H1 (cell line): ENCODE data around the gene LRBA. TPM values are rescaled to one million over a fixed set of nuclear protein-coding genes. Genes with fewer than 3 reads are reported as not detected.

ENCODE experiments used
- EZH2 ChIP-seq: fragments of 200-600 bp; sonication (generic); IDR thresholded peaks from 2 replicates; pipeline ENCODE4 v1.7.1; 2012; ENCODE audit warnings: low read depth, mild to moderate bottlenecking, moderate library complexity, low read length, inconsistent platforms; ENCODE audit not compliant: severe bottlenecking
- GTF2F1 ChIP-seq: IDR thresholded peaks from 2 replicates; pipeline ENCODE4 v1.6.1; 2012; ENCODE audit warnings: low read depth, low read length, improper control_type of control experiment, borderline replicate concordance
- POLR2A ChIP-seq, 2 experiments: IDR thresholded peaks; 1 replicate in 1 of 2; 2 replicates in 1 of 2; pipeline ENCODE4 v1.6.1; 2011; ENCODE audit warnings: low read depth in 2 of 2, low read length in 2 of 2, mild to moderate bottlenecking in 2 of 2; ENCODE audit errors: control extremely low read depth in 1 of 2
- RAD21 ChIP-seq, 2 experiments: IDR thresholded peaks in 1 of 2; conservative IDR thresholded peaks in 1 of 2; 2 replicates each; pipeline ENCODE4 v1.6.1; 2011; ENCODE audit warnings: low read depth in 2 of 2, low read length in 2 of 2, improper control_type of control experiment in 1 of 2, inconsistent platforms in 1 of 2, mild to moderate bottlenecking in 1 of 2, moderate library complexity in 1 of 2
- RNF2 ChIP-seq: fragments of 200-900, 300-1000 bp; sonication (generic); IDR thresholded peaks from 2 replicates; pipeline ENCODE4 v1.7.1; 2016; ENCODE audit warnings: borderline replicate concordance, low read depth, mild to moderate bottlenecking, antibody characterized with exemption, low read length; ENCODE audit not compliant: poor library complexity, severe bottlenecking; ENCODE audit errors: missing control alignments
- SRF ChIP-seq: IDR thresholded peaks from 2 replicates; pipeline ENCODE4 v1.6.1; 2011; ENCODE audit warnings: mild to moderate bottlenecking, low read depth, low read length, moderate library complexity
- SUZ12 ChIP-seq: fragments of 200-600 bp; sonication (generic); IDR thresholded peaks from 2 replicates; pipeline ENCODE4 v1.6.1; 2012; ENCODE audit warnings: mild to moderate bottlenecking, inconsistent platforms, low read length, moderate library complexity, mixed read lengths
- TAF7 ChIP-seq: optimal IDR thresholded peaks from 2 replicates; pipeline ENCODE3; 2011; ENCODE audit warnings: low read depth, mild to moderate bottlenecking, inconsistent platforms, low read length, moderate library complexity, borderline replicate concordance
- polyA plus RNA-seq, 7 experiments: library from polyadenylated mRNA; depleted of rRNA in 3 of 7; stranded (reverse) in 5 of 7; unstranded in 2 of 7; fragments of >200 nt in 5 of 7; fragments of 200-250 nt in 2 of 7; gene quantifications; 1 replicate in 5 of 7; 2 replicates in 1 of 7; 4 replicates in 1 of 7; pipeline versions ENCODE4 v1.2.1 to v1.2.3, GENCODE V29; 2011 to 2013; ENCODE audit warnings: missing spikeins in 2 of 7, mixed read lengths in 2 of 7
- total RNA-seq: library from RNA; stranded (reverse); fragmentation: NEBNext Ultra II Directional; extraction: Animal tissue kit (Norgen Biotek cat#: 25700); gene quantifications from 2 replicates; pipeline ENCODE4 v1.2.1, GENCODE V29; 2021
- TF ChIP-seq, protein P1 (sequence below): fragments of 300-600 bp; sonication (generic); IDR thresholded peaks from 2 replicates; pipeline ENCODE4 v1.7.1; 2012; ENCODE audit warnings: low read length, moderate library complexity, mild to moderate bottlenecking, inconsistent platforms; ENCODE audit not compliant: insufficient replicate concordance
- TF ChIP-seq, protein P2 (sequence below): IDR thresholded peaks from 2 replicates; pipeline ENCODE4 v1.6.1; 2012; ENCODE audit warnings: inconsistent platforms

Gene LRBA
- total and polyA plus RNA-seq, 2 of the 8 experiments (the other 6 are each of a cell fraction or from before 2014, with no cell fraction given) = 54.6 to 83.2 TPM

DNA sequence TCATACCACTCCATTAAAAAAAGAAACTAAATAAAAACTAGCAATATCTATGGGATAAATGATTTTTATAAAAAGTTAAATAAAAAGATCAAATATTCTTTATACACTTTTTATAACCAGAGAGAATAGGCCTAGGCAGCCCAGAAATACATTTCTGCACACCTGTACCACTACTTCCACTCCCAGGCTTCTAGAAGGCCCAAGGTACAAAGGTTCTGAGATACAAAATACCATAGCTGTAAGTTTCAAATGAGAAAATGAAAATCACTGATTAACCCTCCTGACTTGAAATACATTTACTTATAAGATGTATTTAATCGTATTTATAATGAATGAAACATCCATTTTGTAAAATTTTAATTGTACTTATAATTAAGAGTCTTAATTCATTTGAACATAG is 659.7 kb downstream of the LRBA start (continued):
- TF ChIP-seq, protein P1, sequence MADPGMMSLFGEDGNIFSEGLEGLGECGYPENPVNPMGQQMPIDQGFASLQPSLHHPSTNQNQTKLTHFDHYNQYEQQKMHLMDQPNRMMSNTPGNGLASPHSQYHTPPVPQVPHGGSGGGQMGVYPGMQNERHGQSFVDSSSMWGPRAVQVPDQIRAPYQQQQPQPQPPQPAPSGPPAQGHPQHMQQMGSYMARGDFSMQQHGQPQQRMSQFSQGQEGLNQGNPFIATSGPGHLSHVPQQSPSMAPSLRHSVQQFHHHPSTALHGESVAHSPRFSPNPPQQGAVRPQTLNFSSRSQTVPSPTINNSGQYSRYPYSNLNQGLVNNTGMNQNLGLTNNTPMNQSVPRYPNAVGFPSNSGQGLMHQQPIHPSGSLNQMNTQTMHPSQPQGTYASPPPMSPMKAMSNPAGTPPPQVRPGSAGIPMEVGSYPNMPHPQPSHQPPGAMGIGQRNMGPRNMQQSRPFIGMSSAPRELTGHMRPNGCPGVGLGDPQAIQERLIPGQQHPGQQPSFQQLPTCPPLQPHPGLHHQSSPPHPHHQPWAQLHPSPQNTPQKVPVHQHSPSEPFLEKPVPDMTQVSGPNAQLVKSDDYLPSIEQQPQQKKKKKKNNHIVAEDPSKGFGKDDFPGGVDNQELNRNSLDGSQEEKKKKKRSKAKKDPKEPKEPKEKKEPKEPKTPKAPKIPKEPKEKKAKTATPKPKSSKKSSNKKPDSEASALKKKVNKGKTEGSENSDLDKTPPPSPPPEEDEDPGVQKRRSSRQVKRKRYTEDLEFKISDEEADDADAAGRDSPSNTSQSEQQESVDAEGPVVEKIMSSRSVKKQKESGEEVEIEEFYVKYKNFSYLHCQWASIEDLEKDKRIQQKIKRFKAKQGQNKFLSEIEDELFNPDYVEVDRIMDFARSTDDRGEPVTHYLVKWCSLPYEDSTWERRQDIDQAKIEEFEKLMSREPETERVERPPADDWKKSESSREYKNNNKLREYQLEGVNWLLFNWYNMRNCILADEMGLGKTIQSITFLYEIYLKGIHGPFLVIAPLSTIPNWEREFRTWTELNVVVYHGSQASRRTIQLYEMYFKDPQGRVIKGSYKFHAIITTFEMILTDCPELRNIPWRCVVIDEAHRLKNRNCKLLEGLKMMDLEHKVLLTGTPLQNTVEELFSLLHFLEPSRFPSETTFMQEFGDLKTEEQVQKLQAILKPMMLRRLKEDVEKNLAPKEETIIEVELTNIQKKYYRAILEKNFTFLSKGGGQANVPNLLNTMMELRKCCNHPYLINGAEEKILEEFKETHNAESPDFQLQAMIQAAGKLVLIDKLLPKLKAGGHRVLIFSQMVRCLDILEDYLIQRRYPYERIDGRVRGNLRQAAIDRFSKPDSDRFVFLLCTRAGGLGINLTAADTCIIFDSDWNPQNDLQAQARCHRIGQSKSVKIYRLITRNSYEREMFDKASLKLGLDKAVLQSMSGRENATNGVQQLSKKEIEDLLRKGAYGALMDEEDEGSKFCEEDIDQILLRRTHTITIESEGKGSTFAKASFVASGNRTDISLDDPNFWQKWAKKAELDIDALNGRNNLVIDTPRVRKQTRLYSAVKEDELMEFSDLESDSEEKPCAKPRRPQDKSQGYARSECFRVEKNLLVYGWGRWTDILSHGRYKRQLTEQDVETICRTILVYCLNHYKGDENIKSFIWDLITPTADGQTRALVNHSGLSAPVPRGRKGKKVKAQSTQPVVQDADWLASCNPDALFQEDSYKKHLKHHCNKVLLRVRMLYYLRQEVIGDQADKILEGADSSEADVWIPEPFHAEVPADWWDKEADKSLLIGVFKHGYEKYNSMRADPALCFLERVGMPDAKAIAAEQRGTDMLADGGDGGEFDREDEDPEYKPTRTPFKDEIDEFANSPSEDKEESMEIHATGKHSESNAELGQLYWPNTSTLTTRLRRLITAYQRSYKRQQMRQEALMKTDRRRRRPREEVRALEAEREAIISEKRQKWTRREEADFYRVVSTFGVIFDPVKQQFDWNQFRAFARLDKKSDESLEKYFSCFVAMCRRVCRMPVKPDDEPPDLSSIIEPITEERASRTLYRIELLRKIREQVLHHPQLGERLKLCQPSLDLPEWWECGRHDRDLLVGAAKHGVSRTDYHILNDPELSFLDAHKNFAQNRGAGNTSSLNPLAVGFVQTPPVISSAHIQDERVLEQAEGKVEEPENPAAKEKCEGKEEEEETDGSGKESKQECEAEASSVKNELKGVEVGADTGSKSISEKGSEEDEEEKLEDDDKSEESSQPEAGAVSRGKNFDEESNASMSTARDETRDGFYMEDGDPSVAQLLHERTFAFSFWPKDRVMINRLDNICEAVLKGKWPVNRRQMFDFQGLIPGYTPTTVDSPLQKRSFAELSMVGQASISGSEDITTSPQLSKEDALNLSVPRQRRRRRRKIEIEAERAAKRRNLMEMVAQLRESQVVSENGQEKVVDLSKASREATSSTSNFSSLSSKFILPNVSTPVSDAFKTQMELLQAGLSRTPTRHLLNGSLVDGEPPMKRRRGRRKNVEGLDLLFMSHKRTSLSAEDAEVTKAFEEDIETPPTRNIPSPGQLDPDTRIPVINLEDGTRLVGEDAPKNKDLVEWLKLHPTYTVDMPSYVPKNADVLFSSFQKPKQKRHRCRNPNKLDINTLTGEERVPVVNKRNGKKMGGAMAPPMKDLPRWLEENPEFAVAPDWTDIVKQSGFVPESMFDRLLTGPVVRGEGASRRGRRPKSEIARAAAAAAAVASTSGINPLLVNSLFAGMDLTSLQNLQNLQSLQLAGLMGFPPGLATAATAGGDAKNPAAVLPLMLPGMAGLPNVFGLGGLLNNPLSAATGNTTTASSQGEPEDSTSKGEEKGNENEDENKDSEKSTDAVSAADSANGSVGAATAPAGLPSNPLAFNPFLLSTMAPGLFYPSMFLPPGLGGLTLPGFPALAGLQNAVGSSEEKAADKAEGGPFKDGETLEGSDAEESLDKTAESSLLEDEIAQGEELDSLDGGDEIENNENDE = no peak
- TF ChIP-seq, protein P2, sequence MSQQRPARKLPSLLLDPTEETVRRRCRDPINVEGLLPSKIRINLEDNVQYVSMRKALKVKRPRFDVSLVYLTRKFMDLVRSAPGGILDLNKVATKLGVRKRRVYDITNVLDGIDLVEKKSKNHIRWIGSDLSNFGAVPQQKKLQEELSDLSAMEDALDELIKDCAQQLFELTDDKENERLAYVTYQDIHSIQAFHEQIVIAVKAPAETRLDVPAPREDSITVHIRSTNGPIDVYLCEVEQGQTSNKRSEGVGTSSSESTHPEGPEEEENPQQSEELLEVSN = no peak
- TF ChIP-seq GTF2F1 = no peak
- TF ChIP-seq POLR2A (IDR thresholded peaks at IDR 0.05; ENCODE audit: control extremely low read depth in 1 of 2, low read depth in 2 of 2, low read length in 2 of 2) = no peak
- TF ChIP-seq RNF2 = no peak
- no peak for TF ChIP-seq SRF
- no peak for TF ChIP-seq TAF7
- no peak for TF ChIP-seq RAD21 (IDR thresholded peaks at IDR 0.05 in 1 of 2, conservative IDR thresholded peaks at IDR 0.05 in 1 of 2; ENCODE audit: low read depth in 2 of 2, low read length in 2 of 2)
- TF ChIP-seq EZH2 = no peak
- TF ChIP-seq SUZ12 = no peak
